PC-9 (cell line): ENCODE measurements around the gene ARHGEF17.

Source experiments
- EZH2 ChIP-seq: fragments of 200-600 bp; sonication (generic); IDR thresholded peaks from 2 replicates; pipeline ENCODE4 v1.8.0; 2017; ENCODE audit warnings: antibody characterized with exemption, low read depth
- TF ChIP-seq, protein P1 (sequence below): fragments of 200-600 bp; sonication (generic); conservative IDR thresholded peaks from 2 replicates; pipeline ENCODE4 v1.6.1; 2017; ENCODE audit warnings: mixed run types, antibody characterized with exemption, mild to moderate bottlenecking, moderate library complexity

DNA sequence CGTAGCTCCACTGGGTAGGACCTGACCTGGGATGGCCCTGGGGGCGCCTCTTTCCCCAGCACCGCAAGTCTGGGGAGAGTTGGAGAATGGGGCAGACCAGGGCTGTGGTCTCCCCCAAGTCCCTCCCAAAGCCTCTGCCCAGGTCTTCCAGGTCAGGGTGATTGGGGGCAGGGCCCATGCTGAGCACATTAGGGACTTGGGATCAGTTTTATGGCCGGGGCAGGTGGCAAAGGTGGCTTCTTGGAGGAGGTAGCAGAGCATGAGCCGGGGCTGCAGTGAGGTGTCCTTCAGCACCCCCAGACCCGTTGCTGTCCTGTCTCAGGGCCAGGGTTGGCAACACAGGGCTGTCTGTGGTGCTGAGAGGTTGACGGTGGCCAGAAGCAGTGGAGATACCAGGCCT is 74.1 kb downstream of the ARHGEF17 start:
- TF ChIP-seq, protein P1, sequence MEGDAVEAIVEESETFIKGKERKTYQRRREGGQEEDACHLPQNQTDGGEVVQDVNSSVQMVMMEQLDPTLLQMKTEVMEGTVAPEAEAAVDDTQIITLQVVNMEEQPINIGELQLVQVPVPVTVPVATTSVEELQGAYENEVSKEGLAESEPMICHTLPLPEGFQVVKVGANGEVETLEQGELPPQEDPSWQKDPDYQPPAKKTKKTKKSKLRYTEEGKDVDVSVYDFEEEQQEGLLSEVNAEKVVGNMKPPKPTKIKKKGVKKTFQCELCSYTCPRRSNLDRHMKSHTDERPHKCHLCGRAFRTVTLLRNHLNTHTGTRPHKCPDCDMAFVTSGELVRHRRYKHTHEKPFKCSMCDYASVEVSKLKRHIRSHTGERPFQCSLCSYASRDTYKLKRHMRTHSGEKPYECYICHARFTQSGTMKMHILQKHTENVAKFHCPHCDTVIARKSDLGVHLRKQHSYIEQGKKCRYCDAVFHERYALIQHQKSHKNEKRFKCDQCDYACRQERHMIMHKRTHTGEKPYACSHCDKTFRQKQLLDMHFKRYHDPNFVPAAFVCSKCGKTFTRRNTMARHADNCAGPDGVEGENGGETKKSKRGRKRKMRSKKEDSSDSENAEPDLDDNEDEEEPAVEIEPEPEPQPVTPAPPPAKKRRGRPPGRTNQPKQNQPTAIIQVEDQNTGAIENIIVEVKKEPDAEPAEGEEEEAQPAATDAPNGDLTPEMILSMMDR, result no peak
- no peak for TF ChIP-seq EZH2
